Liver (tissue), 3 donors: ENCODE data around the gene CHST6.
A peak's percentile ranks its signal among the peaks of the same experiment; 100 is the strongest.

Experiments
- FOXA1 ChIP-seq: IDR thresholded peaks from 2 replicates; pipeline ENCODE4 v1.6.1; 2016; ENCODE audit warnings: antibody characterized with exemption
- GABPA ChIP-seq, 2 donors: IDR thresholded peaks in 1 of 2; conservative IDR thresholded peaks in 1 of 2; 2 replicates each; pipeline ENCODE4 v1.6.1; 2016; ENCODE audit warnings: antibody characterized with exemption in 2 of 2, mild to moderate bottlenecking in 1 of 2, moderate library complexity in 1 of 2
- HNF4A ChIP-seq, 2 donors: conservative IDR thresholded peaks; 2 replicates each; pipeline ENCODE4 v1.6.1; 2016; ENCODE audit warnings: antibody characterized with exemption in 2 of 2, mild to moderate bottlenecking in 2 of 2
- JUND ChIP-seq, 2 donors: IDR thresholded peaks; 2 replicates each; pipeline ENCODE4 v1.6.1; 2016; ENCODE audit warnings: antibody characterized with exemption in 2 of 2
- RAD21 ChIP-seq, 2 donors: IDR thresholded peaks; 2 replicates each; pipeline ENCODE4 v1.6.1; 2016; ENCODE audit warnings: antibody characterized with exemption in 2 of 2, mild to moderate bottlenecking in 2 of 2
- SP1 ChIP-seq: IDR thresholded peaks from 2 replicates; pipeline ENCODE4 v1.6.1; 2018; ENCODE audit warnings: antibody characterized with exemption, mild to moderate bottlenecking
- TAF1 ChIP-seq: conservative IDR thresholded peaks from 2 replicates; pipeline ENCODE4 v1.6.1; 2016; ENCODE audit warnings: antibody characterized with exemption, mild to moderate bottlenecking
- YY1 ChIP-seq: IDR thresholded peaks from 2 replicates; pipeline ENCODE4 v1.6.1; 2016; ENCODE audit warnings: antibody characterized with exemption, mild to moderate bottlenecking
- TF ChIP-seq, protein P1 (sequence below): IDR thresholded peaks from 2 replicates; pipeline ENCODE4 v1.6.1; 2016; ENCODE audit warnings: antibody characterized with exemption
- TF ChIP-seq, protein P2 (sequence below): fragments of 150-350 bp; IDR thresholded peaks from 2 replicates; pipeline ENCODE4 v1.5.1; 2017; ENCODE audit warnings: improper control_type of control experiment, low read depth, low read length; ENCODE audit not compliant: missing input control
- TF ChIP-seq, protein P3 (sequence below): IDR thresholded peaks from 2 replicates; pipeline ENCODE4 v1.6.1; 2016; ENCODE audit warnings: antibody characterized with exemption
- TF ChIP-seq, protein P4 (sequence below): IDR thresholded peaks from 2 replicates; pipeline ENCODE4 v1.6.1; 2016; ENCODE audit warnings: antibody characterized with exemption, mild to moderate bottlenecking
- TF ChIP-seq, protein P5 (sequence below): IDR thresholded peaks from 2 replicates; pipeline ENCODE4 v1.6.1; 2016; ENCODE audit warnings: antibody characterized with exemption
- donor health status: healthy.
- donor health status: healthy.

DNA sequence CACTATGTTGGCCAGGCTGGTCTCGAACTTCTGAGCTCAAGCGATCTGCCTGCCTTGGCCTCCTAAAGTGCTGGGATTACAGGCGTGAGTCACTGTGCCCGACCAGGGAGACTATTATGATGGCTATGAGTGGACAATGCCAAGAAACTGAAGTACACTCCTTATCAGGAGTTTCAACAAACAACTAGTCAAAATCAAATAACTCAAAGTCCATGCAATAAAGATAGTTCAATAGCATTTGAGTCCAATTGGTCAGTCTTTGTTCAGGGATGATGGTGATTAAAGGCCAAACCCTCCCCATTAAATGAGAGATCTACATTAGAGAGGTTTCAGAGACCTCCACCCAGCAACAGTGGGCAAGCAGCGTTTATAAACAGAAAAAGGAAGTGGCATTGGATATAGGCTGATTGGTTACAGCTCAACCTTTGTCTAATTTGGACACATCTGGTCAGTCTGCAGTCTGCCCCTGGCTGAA lies 32.6 kb upstream of the CHST6 start:
- TF ChIP-seq, protein P1, sequence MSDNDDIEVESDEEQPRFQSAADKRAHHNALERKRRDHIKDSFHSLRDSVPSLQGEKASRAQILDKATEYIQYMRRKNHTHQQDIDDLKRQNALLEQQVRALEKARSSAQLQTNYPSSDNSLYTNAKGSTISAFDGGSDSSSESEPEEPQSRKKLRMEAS, result no peak
- TF ChIP-seq, protein P2, sequence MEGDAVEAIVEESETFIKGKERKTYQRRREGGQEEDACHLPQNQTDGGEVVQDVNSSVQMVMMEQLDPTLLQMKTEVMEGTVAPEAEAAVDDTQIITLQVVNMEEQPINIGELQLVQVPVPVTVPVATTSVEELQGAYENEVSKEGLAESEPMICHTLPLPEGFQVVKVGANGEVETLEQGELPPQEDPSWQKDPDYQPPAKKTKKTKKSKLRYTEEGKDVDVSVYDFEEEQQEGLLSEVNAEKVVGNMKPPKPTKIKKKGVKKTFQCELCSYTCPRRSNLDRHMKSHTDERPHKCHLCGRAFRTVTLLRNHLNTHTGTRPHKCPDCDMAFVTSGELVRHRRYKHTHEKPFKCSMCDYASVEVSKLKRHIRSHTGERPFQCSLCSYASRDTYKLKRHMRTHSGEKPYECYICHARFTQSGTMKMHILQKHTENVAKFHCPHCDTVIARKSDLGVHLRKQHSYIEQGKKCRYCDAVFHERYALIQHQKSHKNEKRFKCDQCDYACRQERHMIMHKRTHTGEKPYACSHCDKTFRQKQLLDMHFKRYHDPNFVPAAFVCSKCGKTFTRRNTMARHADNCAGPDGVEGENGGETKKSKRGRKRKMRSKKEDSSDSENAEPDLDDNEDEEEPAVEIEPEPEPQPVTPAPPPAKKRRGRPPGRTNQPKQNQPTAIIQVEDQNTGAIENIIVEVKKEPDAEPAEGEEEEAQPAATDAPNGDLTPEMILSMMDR, result no peak
- TF ChIP-seq TAF1 (no peak), JUND (IDR thresholded peaks at IDR 0.05) (peak; percentile 96 to 99), SP1 (peak; percentile 96), RAD21 (IDR thresholded peaks at IDR 0.05) (no peak), YY1 (peak; percentile 77), HNF4A (conservative IDR thresholded peaks at IDR 0.05) (peak; percentile 99), FOXA1 (peak; percentile 75), GABPA (IDR thresholded peaks at IDR 0.05 in 1 of 2, conservative IDR thresholded peaks at IDR 0.05 in 1 of 2) (peak in 1 of 2 donors; percentile 3)
- TF ChIP-seq, protein P3, sequence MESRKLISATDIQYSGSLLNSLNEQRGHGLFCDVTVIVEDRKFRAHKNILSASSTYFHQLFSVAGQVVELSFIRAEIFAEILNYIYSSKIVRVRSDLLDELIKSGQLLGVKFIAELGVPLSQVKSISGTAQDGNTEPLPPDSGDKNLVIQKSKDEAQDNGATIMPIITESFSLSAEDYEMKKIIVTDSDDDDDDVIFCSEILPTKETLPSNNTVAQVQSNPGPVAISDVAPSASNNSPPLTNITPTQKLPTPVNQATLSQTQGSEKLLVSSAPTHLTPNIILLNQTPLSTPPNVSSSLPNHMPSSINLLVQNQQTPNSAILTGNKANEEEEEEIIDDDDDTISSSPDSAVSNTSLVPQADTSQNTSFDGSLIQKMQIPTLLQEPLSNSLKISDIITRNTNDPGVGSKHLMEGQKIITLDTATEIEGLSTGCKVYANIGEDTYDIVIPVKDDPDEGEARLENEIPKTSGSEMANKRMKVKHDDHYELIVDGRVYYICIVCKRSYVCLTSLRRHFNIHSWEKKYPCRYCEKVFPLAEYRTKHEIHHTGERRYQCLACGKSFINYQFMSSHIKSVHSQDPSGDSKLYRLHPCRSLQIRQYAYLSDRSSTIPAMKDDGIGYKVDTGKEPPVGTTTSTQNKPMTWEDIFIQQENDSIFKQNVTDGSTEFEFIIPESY, result no peak
- TF ChIP-seq, protein P4, sequence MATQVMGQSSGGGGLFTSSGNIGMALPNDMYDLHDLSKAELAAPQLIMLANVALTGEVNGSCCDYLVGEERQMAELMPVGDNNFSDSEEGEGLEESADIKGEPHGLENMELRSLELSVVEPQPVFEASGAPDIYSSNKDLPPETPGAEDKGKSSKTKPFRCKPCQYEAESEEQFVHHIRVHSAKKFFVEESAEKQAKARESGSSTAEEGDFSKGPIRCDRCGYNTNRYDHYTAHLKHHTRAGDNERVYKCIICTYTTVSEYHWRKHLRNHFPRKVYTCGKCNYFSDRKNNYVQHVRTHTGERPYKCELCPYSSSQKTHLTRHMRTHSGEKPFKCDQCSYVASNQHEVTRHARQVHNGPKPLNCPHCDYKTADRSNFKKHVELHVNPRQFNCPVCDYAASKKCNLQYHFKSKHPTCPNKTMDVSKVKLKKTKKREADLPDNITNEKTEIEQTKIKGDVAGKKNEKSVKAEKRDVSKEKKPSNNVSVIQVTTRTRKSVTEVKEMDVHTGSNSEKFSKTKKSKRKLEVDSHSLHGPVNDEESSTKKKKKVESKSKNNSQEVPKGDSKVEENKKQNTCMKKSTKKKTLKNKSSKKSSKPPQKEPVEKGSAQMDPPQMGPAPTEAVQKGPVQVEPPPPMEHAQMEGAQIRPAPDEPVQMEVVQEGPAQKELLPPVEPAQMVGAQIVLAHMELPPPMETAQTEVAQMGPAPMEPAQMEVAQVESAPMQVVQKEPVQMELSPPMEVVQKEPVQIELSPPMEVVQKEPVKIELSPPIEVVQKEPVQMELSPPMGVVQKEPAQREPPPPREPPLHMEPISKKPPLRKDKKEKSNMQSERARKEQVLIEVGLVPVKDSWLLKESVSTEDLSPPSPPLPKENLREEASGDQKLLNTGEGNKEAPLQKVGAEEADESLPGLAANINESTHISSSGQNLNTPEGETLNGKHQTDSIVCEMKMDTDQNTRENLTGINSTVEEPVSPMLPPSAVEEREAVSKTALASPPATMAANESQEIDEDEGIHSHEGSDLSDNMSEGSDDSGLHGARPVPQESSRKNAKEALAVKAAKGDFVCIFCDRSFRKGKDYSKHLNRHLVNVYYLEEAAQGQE, result peak; percentile 77
- TF ChIP-seq, protein P5, sequence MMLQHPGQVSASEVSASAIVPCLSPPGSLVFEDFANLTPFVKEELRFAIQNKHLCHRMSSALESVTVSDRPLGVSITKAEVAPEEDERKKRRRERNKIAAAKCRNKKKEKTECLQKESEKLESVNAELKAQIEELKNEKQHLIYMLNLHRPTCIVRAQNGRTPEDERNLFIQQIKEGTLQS, result peak; percentile 85
